Endothelial cell of hepatic sinusoid (primary cell): Measurements from ENCODE around the gene EFNA2.

Experiments used
- in situ Hi-C: cut with HindIII; loops from 2 replicates; pipeline ENCODE4 v1.10.0; 2017; ENCODE audit warnings: low sequenced_read_pairs

EFNA2 gene

DNA sequence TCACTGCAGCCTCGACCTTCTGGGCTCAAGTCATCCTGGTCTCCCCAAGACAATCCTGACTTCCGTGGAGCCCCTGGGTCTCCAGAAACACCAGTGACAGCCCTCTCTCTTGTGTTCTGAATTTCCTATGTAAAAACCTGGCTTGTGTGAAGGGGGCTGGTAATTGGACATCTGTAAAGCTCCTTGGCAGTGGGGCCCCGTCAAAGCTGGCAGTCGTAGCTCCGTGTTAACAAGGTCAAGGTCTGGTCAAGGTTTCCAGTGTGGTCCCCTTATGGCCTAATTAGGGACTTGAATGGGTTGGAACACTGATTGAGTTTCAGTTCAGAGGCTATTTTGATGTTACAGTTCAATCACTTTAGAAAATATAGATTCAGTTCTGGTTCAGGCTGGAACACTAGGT, 65.2 kb downstream of the EFNA2 start:
- in situ Hi-C loops, result no loop called here
